Astrocyte (in vitro differentiated cells and primary cell): Measurements from ENCODE around the gene POFUT2. TPM values are rescaled to one million over a fixed set of nuclear protein-coding genes. Genes with fewer than 3 reads are reported as not detected.

ENCODE experiments used
- DNase-seq: peaks from one replicate; pipeline ENCODE4 v3.0.0-alpha.2; 2010; ENCODE audit warnings: low read depth
- FAIRE-seq: peaks from 2 replicates; lab custom pipeline; 2011; peaks lifted over from hg19 to GRCh38; lab: Jason Lieb, UNC
- H2AFZ ChIP-seq: 2 replicates; pipeline ENCODE4 v1.6.0; 2012; ENCODE audit warnings: low read depth, low read length, inconsistent platforms
- H3K27ac ChIP-seq: 2 replicates; pipeline ENCODE4 v1.5.1; 2011; ENCODE audit warnings: low read depth, low read length, inconsistent platforms
- H3K27me3 ChIP-seq: 2 replicates; pipeline ENCODE4 v1.6.0; 2011; ENCODE audit warnings: low read length, inconsistent platforms; ENCODE audit not compliant: insufficient read depth
- H3K36me3 ChIP-seq: 2 replicates; pipeline ENCODE4 v1.5.1; 2011; ENCODE audit warnings: low read length, inconsistent platforms; ENCODE audit not compliant: insufficient read depth
- H3K4me1 ChIP-seq: 2 replicates; pipeline ENCODE4 v1.5.1; 2011; ENCODE audit warnings: low read length, inconsistent platforms; ENCODE audit not compliant: insufficient read depth
- H3K4me2 ChIP-seq: 2 replicates; pipeline ENCODE4 v1.6.0; 2012; ENCODE audit warnings: low read length, inconsistent platforms
- H3K4me3 ChIP-seq: 2 replicates; pipeline ENCODE4 v1.5.1; 2011; ENCODE audit warnings: low read depth, mild to moderate bottlenecking, low read length, inconsistent platforms; ENCODE audit not compliant: insufficient read depth
- H3K79me2 ChIP-seq: 2 replicates; pipeline ENCODE4 v1.6.0; 2012; ENCODE audit warnings: mild to moderate bottlenecking, low read length, inconsistent platforms; ENCODE audit not compliant: insufficient read depth
- H3K9ac ChIP-seq: 2 replicates; pipeline ENCODE4 v1.6.0; 2012; ENCODE audit warnings: mild to moderate bottlenecking, low read length, inconsistent platforms
- H3K9me3 ChIP-seq: 2 replicates; pipeline ENCODE4 v1.5.1; 2012; ENCODE audit warnings: low read depth, mild to moderate bottlenecking, low read length, inconsistent platforms; ENCODE audit not compliant: insufficient read depth
- H4K20me1 ChIP-seq: 2 replicates; pipeline ENCODE4 v1.6.0; 2012; ENCODE audit warnings: low read length, inconsistent platforms; ENCODE audit not compliant: insufficient read depth
- H3K27ac Mint-ChIP-seq: one replicate; pipeline ENCODE4 v1.8.0; 2021; ENCODE audit warnings: mild to moderate bottlenecking, mixed read lengths; ENCODE audit not compliant: unreplicated experiment
- H3K27me3 Mint-ChIP-seq: one replicate; pipeline ENCODE4 v1.8.0; 2021; ENCODE audit warnings: low read depth, mixed read lengths; ENCODE audit not compliant: unreplicated experiment
- H3K36me3 Mint-ChIP-seq: one replicate; pipeline ENCODE4 v1.8.0; 2021; ENCODE audit warnings: low read depth, mixed read lengths; ENCODE audit not compliant: unreplicated experiment
- H3K4me1 Mint-ChIP-seq: one replicate; pipeline ENCODE4 v1.8.0; 2021; ENCODE audit warnings: low read depth, mixed read lengths; ENCODE audit not compliant: unreplicated experiment
- H3K4me3 Mint-ChIP-seq: one replicate; pipeline ENCODE4 v1.8.0; 2021; ENCODE audit warnings: mild to moderate bottlenecking, moderate library complexity, mixed read lengths; ENCODE audit not compliant: unreplicated experiment
- H3K9me3 Mint-ChIP-seq: one replicate; pipeline ENCODE4 v1.8.0; 2021; ENCODE audit warnings: mild to moderate bottlenecking, mixed read lengths; ENCODE audit not compliant: unreplicated experiment
- CTCF ChIP-seq: IDR thresholded peaks from 2 replicates; pipeline ENCODE4 v1.5.1; 2011; ENCODE audit warnings: low read depth, mild to moderate bottlenecking, inconsistent platforms, low read length, moderate library complexity; ENCODE audit not compliant: insufficient read depth
- EZH2 ChIP-seq: IDR thresholded peaks from 2 replicates; pipeline ENCODE4 v1.6.1; 2012; ENCODE audit warnings: mild to moderate bottlenecking, low read length, inconsistent platforms; ENCODE audit not compliant: insufficient read depth
- total RNA-seq: library from RNA; stranded (reverse); gene quantifications from 2 replicates; pipeline ENCODE4 v1.2.1, GENCODE V29; 2021

Gene POFUT2
- total RNA-seq, 1 donor from 2014 or later: 109 TPM

- Histone ChIP-seq H3K27ac (no peak overlapping the region), H3K79me2 (no peaks in the 10 kb centered on the region), H3K9me3 (no peaks in the 10 kb centered on the region), H3K27me3 (no peaks in the 10 kb centered on the region), H3K4me3 (no peak overlapping the region), H4K20me1 (no peaks in the 10 kb centered on the region), H2AFZ (no peak overlapping the region), H3K4me2 (no peak overlapping the region), H3K9ac (no peak overlapping the region), H3K36me3 (no peaks in the 10 kb centered on the region), H3K4me1 (peaks cover 36% of the 10 kb centered on the region)
- H3K4me1 Mint-ChIP-seq: peaks cover 7% of the 10 kb centered on the region
- H3K9me3 Mint-ChIP-seq: no peaks in the 10 kb centered on the region
- TF ChIP-seq EZH2: no peak
- no peak for TF ChIP-seq CTCF
- no peak for DNase-seq
- H3K27me3 Mint-ChIP-seq: no peaks in the 10 kb centered on the region
- H3K36me3 Mint-ChIP-seq: no peaks in the 10 kb centered on the region
- H3K27ac Mint-ChIP-seq: no peak overlapping the region
- FAIRE-seq: no peak
- no peak overlapping the region for H3K4me3 Mint-ChIP-seq
Measured at GRCh38 chr21:45323487-45324311, 36.0 kb upstream of the POFUT2 start.

- no peak overlapping the region for H3K4me3 Mint-ChIP-seq
- no peaks in the 10 kb centered on the region for H3K27me3 Mint-ChIP-seq
- H3K9ac ChIP-seq: no peak overlapping the region
- no peaks in the 10 kb centered on the region for H3K36me3 Mint-ChIP-seq
- DNase-seq: no peak
- no peak overlapping the region for H3K4me3 ChIP-seq
- no peak for TF ChIP-seq EZH2
- TF ChIP-seq CTCF: no peak
- no peak overlapping the region for H3K27ac ChIP-seq
- H3K79me2 ChIP-seq: no peaks in the 10 kb centered on the region
- no peaks in the 10 kb centered on the region for H3K9me3 Mint-ChIP-seq
- H2AFZ ChIP-seq: peak overlapping the region; percentile 5
- no peaks in the 10 kb centered on the region for H3K9me3 ChIP-seq
- no peak overlapping the region for H3K27ac Mint-ChIP-seq
- no peaks in the 10 kb centered on the region for H3K27me3 ChIP-seq
- H4K20me1 ChIP-seq: no peaks in the 10 kb centered on the region
- no peak for FAIRE-seq
- H3K4me1 Mint-ChIP-seq: peaks cover 9% of the 10 kb centered on the region
- H3K4me2 ChIP-seq: no peak overlapping the region
- no peaks in the 10 kb centered on the region for H3K36me3 ChIP-seq
- H3K4me1 ChIP-seq: peaks cover 42% of the 10 kb centered on the region
Measured at GRCh38 chr21:45322960-45323461, 35.3 kb upstream of the POFUT2 start.
